Raji (cell line): ENCODE results near the gene TCF7L1.

Experiments used
- POLR2A ChIP-seq: IDR thresholded peaks from 2 replicates; pipeline ENCODE4 v1.6.1; 2011; ENCODE audit warnings: low read depth, low read length, control low read depth; ENCODE audit not compliant: insufficient read depth

Gene TCF7L1

GRCh38 chr2:85170938-85171475 lies 37.8 kb downstream of the TCF7L1 start:
- TF ChIP-seq POLR2A, result no peak

GRCh38 chr2:85171916-85172315 lies 38.7 kb downstream of the TCF7L1 start:
- no peak for TF ChIP-seq POLR2A

- TF ChIP-seq POLR2A, result no peak
Measured at GRCh38 chr2:85173909-85174308, 40.7 kb downstream of the TCF7L1 start.

- TF ChIP-seq POLR2A, result no peak
Measured at GRCh38 chr2:85174943-85175342, 41.8 kb downstream of the TCF7L1 start.

GRCh38 chr2:85175369-85176299 lies 42.4 kb downstream of the TCF7L1 start:
- no peak for TF ChIP-seq POLR2A

- TF ChIP-seq POLR2A, result no peak
Measured at GRCh38 chr2:85177031-85177824, 44.0 kb downstream of the TCF7L1 start.

GRCh38 chr2:85178154-85178553 lies 45.0 kb downstream of the TCF7L1 start:
- no peak for TF ChIP-seq POLR2A

GRCh38 chr2:85178980-85179411 lies 45.8 kb downstream of the TCF7L1 start:
- TF ChIP-seq POLR2A, result no peak

GRCh38 chr2:85179541-85179940 lies 46.3 kb downstream of the TCF7L1 start:
- TF ChIP-seq POLR2A, result no peak

- no peak for TF ChIP-seq POLR2A
Measured at GRCh38 chr2:85180322-85181133, 47.3 kb downstream of the TCF7L1 start.

- no peak for TF ChIP-seq POLR2A
Measured at GRCh38 chr2:85181134-85181631, 48.0 kb downstream of the TCF7L1 start.

GRCh38 chr2:85181844-85182456 lies 48.8 kb downstream of the TCF7L1 start:
- no peak for TF ChIP-seq POLR2A

- TF ChIP-seq POLR2A, result no peak
Measured at GRCh38 chr2:85183076-85183475, 49.9 kb downstream of the TCF7L1 start.

- TF ChIP-seq POLR2A, result no peak
Measured at GRCh38 chr2:85183479-85183878, 50.3 kb downstream of the TCF7L1 start.
